GM21529 (cell line): ENCODE measurements around the gene UST.
A peak's percentile ranks its signal among the peaks of the same experiment; 100 is the strongest.

Source experiments
- ATAC-seq: cut with Tn5 transposase; IDR thresholded peaks from one replicate; pipeline ENCODE4 v1.9.1; 2021; ENCODE audit not compliant: unreplicated experiment

The UST gene, protein sequence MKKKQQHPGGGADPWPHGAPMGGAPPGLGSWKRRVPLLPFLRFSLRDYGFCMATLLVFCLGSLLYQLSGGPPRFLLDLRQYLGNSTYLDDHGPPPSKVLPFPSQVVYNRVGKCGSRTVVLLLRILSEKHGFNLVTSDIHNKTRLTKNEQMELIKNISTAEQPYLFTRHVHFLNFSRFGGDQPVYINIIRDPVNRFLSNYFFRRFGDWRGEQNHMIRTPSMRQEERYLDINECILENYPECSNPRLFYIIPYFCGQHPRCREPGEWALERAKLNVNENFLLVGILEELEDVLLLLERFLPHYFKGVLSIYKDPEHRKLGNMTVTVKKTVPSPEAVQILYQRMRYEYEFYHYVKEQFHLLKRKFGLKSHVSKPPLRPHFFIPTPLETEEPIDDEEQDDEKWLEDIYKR

DNA sequence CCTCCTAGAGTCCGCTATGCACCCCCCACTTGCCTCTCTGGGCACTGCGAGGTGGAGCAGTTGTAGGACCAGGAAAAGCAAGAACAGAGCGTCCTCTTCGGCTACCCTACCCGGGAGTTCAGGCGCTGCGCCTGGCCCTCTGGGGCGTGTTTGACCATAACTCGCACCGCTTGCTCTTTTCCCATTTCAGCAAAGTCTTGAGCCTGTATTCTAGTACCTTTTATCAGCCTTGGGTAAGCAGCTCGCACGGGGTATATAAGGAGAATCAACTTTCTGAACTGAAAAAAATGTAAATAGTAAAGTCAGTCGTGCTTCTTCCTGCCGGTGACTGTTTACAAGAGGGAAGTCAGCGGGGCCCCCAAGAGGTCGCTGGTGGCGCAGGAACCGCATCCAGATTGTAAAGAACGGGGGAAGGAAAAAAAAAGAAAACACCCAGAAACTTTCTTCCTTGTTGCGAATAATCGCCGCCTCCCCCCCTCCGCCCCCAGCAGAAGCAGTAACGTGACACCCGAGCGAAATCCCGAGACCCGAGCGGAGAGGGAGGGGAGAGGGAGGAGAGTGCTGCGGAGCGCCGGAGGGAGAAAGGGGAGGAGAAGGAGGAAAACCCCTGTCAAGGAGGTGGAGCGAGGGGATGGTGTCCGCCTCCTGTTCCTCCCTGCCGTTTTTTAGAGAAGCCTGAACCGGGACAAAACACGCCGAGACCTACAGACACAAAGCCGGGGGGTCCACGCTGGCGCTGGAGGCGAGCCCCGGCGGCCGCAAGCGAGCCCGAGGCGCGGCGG is at the start of gene UST:
UST (plus strand) TSS at position 668 of the 782 bp plus-strand sequence. CDS start 401 bp downstream, outside the sequence.
- ATAC-seq: peak; percentile 48

DNA sequence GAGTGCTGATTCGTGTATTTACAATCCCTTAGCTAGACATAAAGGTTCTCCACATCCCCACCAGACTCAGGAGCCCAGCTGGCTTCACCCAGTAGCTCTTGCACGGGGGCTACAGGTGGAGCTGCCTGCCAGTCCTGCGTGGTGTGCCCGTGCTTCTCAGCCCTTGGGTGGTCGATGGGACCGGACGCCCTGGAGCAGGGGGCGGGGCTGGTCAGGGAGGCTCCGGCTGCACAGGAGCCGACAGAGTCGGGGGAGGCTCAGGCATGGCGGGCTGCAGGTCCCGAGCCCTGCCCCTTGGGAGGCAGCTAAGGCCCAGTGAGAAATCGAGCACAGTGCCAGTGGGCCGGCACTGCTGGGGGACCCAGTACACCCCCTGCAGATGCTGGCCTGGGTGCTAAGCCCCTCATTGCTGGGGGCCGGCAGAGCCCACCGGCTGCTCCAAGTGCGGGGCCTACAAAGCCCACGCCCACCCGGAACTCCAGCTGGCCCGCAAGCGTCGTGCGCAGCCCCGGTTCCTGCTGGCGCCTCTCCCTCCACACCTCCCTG is 48.9 kb upstream of the UST start:
- no peak for ATAC-seq

GRCh38 chr6:148698671-148699180 is 48.1 kb upstream of the UST start:
- no peak for ATAC-seq

DNA sequence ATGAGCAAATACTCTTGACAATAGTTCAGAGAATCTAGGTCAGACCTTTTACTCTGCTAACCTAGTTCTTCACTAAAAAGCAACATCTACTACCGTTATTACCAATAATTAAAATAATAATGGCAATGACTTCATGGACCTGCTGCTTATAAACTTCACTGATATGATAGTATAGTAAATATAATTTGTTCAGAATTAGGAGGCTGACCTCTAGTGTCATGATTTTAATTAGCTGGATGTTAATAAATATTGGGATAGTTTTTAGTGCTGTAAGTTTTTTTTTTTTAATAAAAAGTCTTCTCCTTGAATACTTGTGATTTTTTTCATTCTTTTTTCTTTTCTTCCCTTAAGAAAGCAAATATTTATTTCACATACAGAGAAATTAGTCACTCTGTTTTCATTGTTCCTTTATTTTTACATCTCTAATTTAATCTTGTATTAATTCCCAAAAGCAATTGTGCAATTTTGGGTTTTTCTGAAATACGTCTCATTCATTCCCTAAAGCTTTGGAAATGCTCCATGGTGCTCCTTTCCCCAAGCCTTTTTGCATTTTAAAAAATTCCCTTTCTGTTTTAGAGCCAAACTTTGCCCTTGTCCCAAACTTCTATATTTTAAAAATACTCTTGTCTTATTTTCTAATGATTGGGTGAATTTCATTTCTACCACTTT is 46.6 kb upstream of the UST start:
- ATAC-seq: no peak

DNA sequence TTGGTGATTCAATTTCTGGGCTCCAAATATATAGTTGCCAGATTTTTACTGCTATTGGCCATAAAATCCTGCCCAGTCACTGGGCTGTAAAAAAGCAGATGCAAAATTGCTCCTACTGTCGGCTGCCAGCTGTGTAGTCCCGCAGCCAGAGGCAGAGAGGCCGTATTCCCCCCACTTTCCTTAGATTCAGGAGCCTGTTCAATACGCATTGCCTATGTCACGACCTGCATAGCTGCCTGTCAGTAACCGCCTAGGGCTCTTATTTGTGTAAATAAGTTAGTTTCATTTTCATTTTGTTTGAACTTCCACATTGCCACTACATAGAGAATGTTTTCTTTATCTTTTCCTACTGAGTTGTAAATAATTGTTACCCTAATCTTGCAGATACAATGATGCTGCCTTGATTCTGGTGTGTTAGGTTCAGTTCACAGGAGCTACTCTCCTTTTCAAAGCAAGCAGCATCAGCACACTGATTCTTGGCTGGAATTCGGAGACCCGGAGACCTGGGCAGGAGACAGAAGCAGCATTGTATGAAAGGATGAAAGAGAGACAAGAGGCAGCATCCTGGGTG is 46.0 kb upstream of the UST start:
- peak; percentile 84 for ATAC-seq

- ATAC-seq: no peak
Observed at GRCh38 chr6:148701375-148701774, 45.5 kb upstream of the UST start.

- no peak for ATAC-seq
Observed at GRCh38 chr6:148703900-148704299, 42.9 kb upstream of the UST start.

GRCh38 chr6:148704400-148705246 is 42.2 kb upstream of the UST start:
- ATAC-seq: no peak

- ATAC-seq: no peak
Observed at GRCh38 chr6:148708707-148709106, 38.1 kb upstream of the UST start.

DNA sequence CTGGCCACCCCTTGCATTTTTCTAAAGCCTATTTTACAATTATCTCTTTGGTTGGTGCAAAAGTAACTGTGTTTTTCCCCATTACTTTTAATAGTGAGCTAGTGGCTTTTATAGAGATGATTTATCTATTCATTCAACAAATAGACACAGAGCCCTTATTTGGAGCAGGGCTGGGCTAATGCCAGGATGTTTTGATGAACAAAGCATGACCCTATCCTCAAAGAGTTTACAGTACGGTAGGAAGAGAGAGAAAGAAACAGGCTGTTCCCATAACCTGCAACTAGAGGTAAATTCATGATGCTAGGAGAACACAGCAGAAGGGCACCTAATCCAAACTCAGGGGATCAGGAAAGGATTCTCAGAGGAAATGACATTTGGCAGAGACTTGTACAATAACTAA is 37.3 kb upstream of the UST start:
- ATAC-seq: no peak

DNA sequence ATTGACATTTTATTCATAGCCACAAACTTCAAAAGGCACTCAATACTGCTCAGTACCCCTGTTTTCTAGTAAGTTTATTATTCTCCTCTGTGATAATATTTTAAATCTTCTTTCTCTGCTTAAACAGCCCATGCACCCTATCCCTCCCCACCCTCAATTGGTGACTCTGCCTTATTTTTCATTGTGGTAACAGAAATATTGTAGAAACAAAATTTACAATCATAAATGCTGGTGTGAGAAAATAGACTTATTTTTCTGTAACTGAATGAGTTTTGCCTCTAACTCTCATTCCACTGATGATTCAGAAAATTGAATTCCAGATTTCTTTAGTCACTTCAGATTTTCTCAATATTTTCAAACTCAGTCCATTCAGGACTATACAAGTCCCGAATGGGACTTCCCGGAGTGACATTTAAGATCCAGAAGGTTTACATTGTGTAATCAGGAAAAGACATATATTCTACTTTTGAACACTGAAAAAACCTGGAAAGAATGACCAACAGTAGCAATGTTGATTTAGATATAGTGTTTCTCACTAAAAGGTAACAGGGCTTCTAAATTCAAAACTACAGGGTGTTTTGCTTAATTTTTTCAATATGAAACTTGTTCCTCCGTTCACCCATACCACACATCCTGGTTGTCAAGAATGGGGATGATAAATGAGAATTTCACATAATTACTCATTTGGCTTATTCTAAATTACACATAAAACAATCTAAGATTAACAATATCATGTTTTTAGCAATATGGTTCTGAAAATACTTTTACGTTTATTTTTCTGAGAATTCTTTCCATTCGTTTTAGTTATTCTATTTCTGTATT is 34.8 kb upstream of the UST start:
- no peak for ATAC-seq

- no peak for ATAC-seq
Observed at GRCh38 chr6:148713033-148713738, 33.6 kb upstream of the UST start.

DNA sequence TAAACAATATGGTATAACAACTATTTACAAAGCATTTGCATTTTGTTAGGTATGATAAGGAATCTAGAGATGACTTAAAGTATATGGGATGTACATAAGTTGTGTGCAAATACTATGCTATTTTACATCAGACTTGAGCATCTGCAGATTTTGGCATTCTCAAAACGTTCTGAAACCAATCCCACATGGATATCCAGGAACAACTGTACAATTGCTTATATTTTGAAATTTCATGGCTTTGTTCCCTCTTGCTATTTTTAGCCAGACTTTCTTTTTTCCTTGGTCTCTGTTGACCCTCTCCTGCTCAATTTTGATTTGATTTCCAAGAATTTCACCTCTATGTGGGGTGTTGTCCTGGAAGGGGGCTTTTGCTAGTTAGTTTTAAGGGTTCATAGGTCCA is 32.9 kb upstream of the UST start:
- no peak for ATAC-seq

DNA sequence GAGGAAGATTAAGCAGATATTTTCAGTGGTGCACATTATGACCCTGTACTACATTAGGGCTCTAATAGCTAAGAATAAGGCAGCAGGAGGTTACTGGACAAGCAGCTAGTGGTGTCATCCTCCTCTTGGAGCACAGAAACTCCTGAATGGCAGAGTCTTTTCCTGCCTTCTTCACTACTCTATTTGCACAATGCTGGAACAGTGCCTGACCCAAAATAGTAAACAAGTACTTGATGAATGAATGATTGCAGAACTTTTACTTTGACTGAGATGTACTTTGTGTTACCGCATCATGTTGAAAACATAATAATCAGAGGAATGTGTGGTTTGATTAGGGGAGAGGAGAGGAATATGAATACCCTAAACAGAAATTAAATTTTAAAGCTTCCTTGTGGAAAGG is 30.0 kb upstream of the UST start:
- ATAC-seq: no peak

- no peak for ATAC-seq
Observed at GRCh38 chr6:148720406-148720805, 26.4 kb upstream of the UST start.

- ATAC-seq: no peak
Observed at GRCh38 chr6:148720897-148721296, 25.9 kb upstream of the UST start.

- no peak for ATAC-seq
Observed at GRCh38 chr6:148723484-148723883, 23.3 kb upstream of the UST start.

DNA sequence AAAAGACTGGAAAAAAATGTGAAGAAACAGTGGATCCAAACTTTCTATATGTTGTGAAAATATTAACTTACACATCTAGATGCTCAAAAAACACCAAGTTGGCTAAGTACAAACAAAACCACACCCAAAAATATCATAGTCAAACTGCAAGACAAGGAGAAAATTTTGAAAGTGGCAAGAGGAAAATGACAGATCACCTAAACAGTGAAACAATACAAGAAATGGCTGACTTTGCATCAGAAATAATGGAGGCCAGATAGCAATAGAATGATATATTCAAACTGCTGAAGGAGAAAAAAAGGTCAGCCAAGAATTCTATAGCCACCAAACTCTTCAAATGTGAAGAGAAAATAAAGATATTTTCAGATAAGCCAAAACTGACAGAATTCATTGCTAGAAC is 22.4 kb upstream of the UST start:
- ATAC-seq: no peak

DNA sequence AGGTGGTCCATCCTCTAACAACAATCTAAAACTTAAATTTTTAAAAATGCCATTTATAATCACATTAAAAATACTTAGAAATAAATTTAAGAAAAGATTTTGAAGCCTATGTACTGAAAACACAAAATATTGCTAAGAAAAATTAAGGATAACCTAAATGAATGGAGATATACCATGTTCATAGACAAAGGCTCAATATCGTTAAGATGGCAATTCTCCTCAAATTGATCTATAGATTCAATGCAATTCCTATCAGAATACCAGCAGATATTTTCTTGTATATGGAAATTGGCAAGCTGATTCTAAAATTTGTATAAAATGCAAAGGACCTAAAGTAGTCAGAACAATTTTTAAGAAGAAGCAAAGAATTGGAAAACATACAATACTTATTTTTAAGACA is 19.7 kb upstream of the UST start:
- no peak for ATAC-seq
